Muscle of back (tissue), 13 donors: ENCODE results near the gene ZNF699. TPM values are rescaled to one million over a fixed set of nuclear protein-coding genes. Genes with fewer than 3 reads are reported as not detected.
A peak's percentile ranks its signal among the peaks of the same experiment; 100 is the strongest.
"Not testable (repeated sequence)": the region's sequence is repeated elsewhere in the genome, so short reads cannot be mapped to it uniquely, and the experiment has no call there.

Source experiments
- DNase-seq, 3 donors: peaks; one replicate each; pipeline versions ENCODE4 v3.0.0 to v3.0.0-alpha.2; 2013
- long read RNA-seq, 9 donors: transcript quantifications; one replicate each; lab custom pipeline, GENCODE V29; 2026
- polyA plus RNA-seq, 10 donors: library from polyadenylated mRNA; unstranded; fragments of 120-200 nt; gene quantifications; one replicate each; pipeline ENCODE4 v1.2.1, GENCODE V29; 2013; ENCODE audit not compliant: insufficient read length in 10 of 10

Gene ZNF699
- polyA plus RNA-seq, result 1 to 10 TPM; 2.0 to 4.9 (median 3.6) TPM
- long read RNA-seq, donor 1, partial matches to known transcripts, result 7 of 7 reads
- long read RNA-seq, donor 1, other reads (novel, unspliced or antisense), result 0 of 7 reads
- long read RNA-seq, donor 2, result 0 reads
- long read RNA-seq, donor 3, result 0 reads
- long read RNA-seq, donor 4, result 0 reads
- long read RNA-seq, donor 5, partial matches to known transcripts, result 0 of 1 reads
- long read RNA-seq, donor 5, other reads (novel, unspliced or antisense), result 0 of 1 reads
- long read RNA-seq, donor 6, partial matches to known transcripts, result 0 of 1 reads
- long read RNA-seq, donor 6, other reads (novel, unspliced or antisense), result 0 of 1 reads
- long read RNA-seq, donor 7, result 0 reads
- long read RNA-seq, donor 8, result 0 reads
- long read RNA-seq, donor 9, result 0 reads

- peak; percentile 97 to 99 (median 98) for DNase-seq
These were observed at the start of gene ZNF699 for GRCh38 chr19:9309139-9309973. ZNF699 (minus strand) TSS chr19:9309838; CDS start chr19:9305119, 4,719 bp downstream.

DNA sequence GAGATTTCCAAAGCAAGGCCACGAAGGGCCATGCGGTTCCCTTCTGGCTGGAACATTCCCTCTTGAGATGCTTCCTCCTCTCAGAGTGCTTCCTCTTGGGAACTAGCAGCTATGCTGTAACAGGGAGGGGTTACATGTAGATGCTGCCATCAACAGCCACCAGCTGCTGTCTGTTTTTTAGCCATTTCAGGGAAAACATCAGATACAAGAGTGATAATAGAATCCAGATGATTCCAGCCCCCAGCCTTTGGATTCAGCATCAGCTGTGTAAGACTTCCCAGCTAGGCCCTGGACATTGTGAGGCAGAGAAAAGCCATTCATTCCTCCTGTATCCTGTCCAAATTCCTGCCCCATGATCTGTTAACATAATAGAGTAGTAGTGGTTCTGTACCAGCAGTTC is 45.0 kb upstream of the ZNF699 start:
- DNase-seq, result no peak

DNA sequence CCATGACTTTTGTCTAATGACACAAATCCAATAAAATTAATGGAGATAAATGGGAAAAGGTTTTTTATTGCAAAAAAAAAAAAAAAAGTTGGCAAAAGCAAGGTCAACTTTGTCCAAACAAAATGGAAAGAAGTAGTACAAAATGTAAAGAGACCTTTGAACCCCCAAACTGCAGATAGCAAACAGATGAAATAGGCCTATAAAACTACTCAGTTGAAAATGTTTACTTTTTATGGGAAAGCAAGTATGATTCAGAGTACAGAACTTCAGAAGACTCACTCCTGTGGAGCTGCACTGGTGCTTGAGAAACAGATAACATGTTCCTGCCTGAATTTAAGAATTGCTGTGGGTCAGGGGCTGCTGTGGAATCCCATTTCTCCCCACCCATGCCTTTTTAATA is 43.4 kb upstream of the ZNF699 start:
- DNase-seq, result no peak

GRCh38 chr19:9352505-9352904 is 42.9 kb upstream of the ZNF699 start:
- no peak for DNase-seq

DNA sequence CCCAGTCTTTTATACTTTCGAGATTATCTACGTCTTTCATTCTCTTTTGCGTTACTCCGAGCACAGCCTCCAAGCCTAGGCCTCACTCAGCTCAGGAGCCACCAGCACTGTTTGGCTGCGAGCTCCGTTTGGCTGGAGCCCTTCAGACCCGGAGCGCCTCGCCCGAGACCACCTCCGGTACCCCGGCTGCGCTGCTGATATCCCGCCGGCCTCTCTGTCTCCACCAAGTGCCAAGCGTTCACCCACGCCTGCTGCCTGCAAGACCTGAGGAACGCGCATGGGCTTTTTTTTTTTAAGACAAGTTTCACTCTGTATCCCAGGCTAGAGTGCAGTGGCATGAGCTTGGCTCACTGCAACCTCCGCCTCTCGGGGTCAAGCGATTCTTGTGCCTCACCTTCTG is 39.0 kb upstream of the ZNF699 start:
- no peak for DNase-seq

GRCh38 chr19:9348253-9348652 is 38.6 kb upstream of the ZNF699 start:
- DNase-seq, result no peak

- DNase-seq, result no peak
These were observed 35.4 kb upstream of the ZNF699 start for GRCh38 chr19:9345005-9345404.

DNA sequence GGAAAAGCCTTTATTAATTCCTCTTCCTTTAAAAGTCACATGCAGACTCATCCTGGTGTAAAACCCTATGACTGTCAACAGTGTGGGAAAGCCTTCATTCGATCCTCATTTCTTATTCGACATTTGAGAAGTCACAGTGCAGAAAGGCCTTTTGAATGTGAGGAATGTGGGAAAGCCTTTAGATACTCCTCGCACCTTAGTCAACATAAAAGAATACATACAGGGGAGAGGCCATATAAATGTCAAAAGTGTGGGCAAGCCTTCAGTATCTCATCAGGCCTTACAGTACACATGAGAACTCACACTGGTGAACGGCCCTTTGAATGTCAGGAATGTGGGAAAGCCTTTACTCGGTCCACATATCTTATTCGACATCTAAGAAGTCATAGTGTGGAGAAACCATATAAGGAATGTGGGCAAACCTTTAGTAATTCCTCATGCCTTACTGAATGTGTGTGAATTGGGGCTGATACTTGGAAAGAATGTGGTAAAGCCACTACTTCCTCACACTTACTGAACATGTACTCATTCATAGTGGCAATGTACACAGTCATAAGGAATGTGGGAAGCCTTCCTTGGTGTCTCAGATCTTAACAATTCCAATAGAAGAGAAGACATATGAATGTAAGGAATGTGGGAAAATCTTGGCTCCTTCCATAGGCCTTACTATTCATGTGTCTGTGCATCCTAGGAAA is 33.1 kb upstream of the ZNF699 start:
- no peak for DNase-seq

- no peak for DNase-seq
These were observed 20.4 kb upstream of the ZNF699 start for GRCh38 chr19:9329999-9330398.

DNA sequence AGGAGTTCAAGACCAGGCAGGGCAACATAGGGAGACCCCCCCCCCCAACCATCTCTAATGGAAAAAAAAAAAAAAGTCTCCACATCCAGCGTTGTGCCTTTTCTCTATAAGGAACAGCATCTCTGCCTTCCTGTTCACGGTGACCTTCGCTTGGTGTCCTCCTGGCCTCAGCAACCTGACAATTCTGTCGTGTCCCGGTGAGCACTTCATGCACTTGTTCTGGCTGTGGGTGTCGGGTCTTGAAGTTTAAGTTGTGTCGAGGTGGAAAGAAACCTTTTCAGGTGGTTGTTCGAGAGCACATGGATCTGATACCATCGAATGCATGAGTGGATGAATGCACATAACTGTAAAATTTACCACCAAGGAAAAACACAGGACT is 14.9 kb upstream of the ZNF699 start:
- peak in 1 of 3 donors; percentile 4 for DNase-seq

- peak; percentile 96 to 99 (median 98) for DNase-seq
These were observed 14.4 kb upstream of the ZNF699 start, which contains the start of gene ZNF559 for GRCh38 chr19:9323919-9324583. ZNF559 (plus strand) TSS chr19:9324179; CDS start chr19:9338550, 14,371 bp downstream.

DNA sequence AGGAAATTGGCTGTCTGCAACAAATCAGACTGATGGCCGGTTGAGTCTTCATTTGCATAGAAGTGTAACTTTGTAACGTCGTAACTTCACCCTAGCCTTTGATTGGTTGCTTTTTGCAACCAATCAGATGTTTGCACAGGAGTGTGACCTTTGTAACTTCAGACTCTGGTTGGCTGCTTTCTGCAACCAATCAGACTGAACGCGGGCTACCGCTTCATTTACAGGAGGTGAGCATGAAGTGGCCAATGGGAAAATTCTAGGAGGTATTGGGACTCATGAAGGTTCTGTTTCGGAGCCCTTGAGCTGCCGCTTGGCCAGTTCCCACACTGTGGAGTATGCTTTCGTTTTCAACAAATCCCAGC is 13.9 kb upstream of the ZNF699 start:
- DNase-seq, result peak in 1 of 3 donors; percentile 69

- not testable (repeated sequence) for DNase-seq
These were observed 12.6 kb upstream of the ZNF699 start for GRCh38 chr19:9322201-9322600.

GRCh38 chr19:9321756-9322155 is 12.1 kb upstream of the ZNF699 start:
- DNase-seq, result not testable (repeated sequence)

DNA sequence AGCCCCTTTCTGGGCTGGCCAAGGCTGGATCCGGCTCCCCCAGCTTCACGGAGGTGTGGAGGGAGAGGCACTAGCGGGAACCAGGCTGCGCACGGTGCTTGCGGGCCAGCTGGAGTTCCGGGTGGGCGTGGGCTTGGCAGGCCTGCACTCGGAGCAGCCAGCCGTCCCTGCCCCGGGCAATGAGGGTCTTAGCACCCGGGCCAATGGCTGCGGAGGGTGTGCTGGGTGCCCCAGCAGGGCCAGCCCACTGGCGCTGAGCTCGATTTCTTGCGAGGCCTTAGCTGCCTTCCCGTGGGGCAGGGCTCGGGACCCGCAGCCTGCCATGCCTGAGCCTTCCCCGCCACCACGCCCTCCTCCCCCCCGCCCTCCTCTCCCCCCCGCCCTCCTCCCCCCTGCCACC is 11.7 kb upstream of the ZNF699 start:
- DNase-seq, result no peak

DNA sequence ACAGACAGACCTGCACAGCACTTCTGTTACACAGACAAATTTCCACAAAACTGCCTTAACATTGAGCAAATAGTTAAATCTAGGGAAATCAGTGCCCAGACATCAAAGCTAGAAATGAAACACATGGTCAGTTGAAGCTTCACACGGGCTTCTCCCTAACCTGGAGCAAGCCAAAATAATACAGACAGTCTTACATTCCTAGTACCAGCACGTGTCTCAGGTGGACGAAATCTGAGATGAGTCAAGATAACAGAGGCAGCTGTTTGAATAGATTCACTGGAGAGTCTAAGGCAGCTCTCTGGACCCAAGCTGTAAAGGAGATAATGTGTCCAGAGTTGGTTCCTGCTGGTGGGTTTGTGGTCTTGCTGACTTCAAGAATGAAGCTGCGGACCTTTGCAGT is 4.1 kb upstream of the ZNF699 start:
- DNase-seq, result no peak

DNA sequence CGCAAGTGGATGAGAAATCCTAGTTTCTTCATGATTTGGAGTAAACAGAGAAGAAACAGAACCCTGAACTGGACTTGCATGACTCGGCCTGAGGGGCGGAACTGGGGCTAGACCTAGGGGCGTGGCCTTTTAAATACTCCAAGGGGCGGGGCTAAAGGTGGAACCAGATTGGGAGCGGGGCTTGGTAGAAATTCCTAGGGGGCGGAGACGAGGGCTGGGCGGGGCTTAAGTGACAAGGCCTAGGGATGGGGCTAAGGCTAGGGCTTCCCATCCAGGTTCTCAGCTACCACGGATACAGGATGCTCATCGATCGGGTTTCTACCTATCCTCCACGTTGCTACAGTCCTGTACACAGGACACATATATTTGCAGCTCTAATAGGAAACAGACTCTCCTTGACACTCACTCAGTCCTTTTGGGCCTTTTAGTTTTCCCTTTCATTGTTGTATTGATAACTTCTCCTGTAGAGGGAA is 372 bp upstream of the ZNF699 start:
- no peak for DNase-seq

DNA sequence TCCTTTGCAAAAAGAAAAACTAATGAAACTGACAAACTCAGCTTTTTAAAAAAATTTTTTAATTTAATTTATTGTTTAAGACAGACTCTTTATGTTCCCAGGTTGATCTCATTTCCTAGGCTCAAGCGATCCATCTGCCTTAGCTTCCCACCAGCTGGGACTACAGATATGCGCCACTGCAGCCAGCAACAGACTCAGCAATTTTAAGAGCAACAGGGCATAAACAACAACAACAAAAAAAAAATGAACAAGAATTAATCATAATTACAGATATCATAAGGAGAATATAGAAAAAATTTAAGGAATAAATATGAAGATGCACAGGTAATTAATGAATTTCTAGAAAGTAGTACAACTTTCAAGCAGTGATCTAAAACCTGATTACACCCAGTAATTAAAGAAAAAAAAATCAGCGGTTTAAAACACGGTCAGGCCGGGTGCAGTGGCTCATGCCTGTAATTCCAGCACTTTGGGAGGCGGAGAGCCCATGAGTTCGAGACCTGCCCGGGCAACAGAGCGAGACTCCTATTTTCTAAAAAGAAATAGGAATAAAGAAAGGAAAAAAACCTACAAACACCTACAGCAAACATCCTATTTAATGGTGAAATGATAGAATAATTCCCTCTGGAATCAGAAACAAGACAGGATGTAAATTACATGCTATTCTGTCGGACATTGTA is 1.4 kb downstream of the ZNF699 start:
- DNase-seq, result no peak

DNA sequence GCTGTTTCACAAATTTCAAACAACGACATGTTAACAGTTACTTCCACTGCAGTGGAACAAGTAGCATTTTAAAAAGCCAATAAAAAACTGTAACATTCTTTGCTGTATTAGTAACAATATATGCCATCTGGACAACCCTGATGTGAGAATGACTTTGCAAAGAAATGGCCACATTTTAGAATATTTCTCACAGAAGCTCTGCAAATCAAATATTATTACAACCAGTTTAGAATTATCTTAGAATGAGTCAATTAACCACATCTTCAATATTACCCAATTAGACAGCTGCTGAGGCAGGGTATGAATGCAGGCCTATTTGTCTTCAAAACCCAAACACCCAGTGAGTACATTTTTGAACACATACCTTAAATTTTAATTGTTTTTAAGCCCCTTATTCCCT is 3.2 kb downstream of the ZNF699 start:
- DNase-seq, result peak in 1 of 3 donors; percentile 61

- no peak for DNase-seq
These were observed 13.3 kb downstream of the ZNF699 start for GRCh38 chr19:9296336-9296735.

DNA sequence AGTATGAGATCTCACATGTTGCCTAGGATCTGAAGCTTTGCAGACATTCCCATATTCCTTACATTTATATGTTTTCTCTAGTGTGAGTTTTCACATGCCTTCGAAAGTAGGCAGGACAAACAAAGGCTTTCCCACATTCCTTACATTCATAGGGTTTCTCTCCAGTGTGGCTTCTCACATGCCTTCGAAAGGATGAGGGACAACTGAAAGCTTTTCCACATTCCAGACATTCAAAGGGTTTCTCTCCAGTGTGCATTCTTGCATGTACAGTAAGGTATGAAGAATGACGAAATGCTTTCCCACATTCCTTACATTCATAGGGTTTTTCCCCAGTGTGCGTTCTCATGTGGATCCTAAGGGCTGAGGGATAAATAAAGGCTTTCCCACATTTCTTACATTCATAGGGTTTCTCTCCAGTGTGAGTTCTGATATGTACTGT is 14.2 kb downstream of the ZNF699 start:
- no peak for DNase-seq
